WERI-Rb-1 (cell line): ENCODE measurements around the gene GOLGA8B.
"Not testable (repeated sequence)": the region's sequence is repeated elsewhere in the genome, so short reads cannot be mapped to it uniquely, and the experiment has no call there.

ENCODE experiments used
- DNase-seq: peaks from one replicate; pipeline ENCODE4 v3.0.0-alpha.2; 2020
- H3K27ac ChIP-seq: fragments of 250-450 bp; sonication (Bioruptor Pico); 2 replicates; pipeline ENCODE4 v1.5.1; 2020; ENCODE audit warnings: mild to moderate bottlenecking, moderate library complexity
- H3K27me3 ChIP-seq: fragments of 250-450 bp; sonication (Bioruptor Pico); 2 replicates; pipeline ENCODE4 v1.5.1; 2021; ENCODE audit warnings: mild to moderate bottlenecking, low read depth, moderate library complexity; ENCODE audit not compliant: insufficient read depth, severe bottlenecking
- H3K36me3 ChIP-seq: fragments of 250-450 bp; sonication (Bioruptor Pico); 2 replicates; pipeline ENCODE4 v1.5.1; 2020; ENCODE audit warnings: mild to moderate bottlenecking, moderate library complexity
- H3K4me3 ChIP-seq: 2 replicates; pipeline ENCODE4 v1.5.1; 2011; ENCODE audit warnings: low read depth, mild to moderate bottlenecking, control low read depth, low read length
- H3K9me3 ChIP-seq: fragments of 250-450 bp; sonication (Bioruptor Pico); 2 replicates; pipeline ENCODE4 v1.5.1; 2021; ENCODE audit warnings: mild to moderate bottlenecking, moderate library complexity; ENCODE audit not compliant: severe bottlenecking
- CTCF ChIP-seq: IDR thresholded peaks from 2 replicates; pipeline ENCODE4 v1.5.1; 2011; ENCODE audit warnings: low read depth, mild to moderate bottlenecking, control low read depth, inconsistent platforms, low read length

Gene GOLGA8B

GRCh38 chr15:34581043-34581365 lies 2.4 kb downstream of the GOLGA8B start:
- Histone ChIP-seq H3K27ac (no peak overlapping the region), H3K4me3 (no peak overlapping the region), H3K27me3 (no peaks in the 10 kb centered on the region), H3K36me3 (no peaks in the 10 kb centered on the region), H3K9me3 (no peaks in the 10 kb centered on the region)
- DNase-seq = no peak
- no peak for TF ChIP-seq CTCF

GRCh38 chr15:34580251-34581042 lies 3.0 kb downstream of the GOLGA8B start:
- H3K27me3 ChIP-seq, H3K27ac ChIP-seq, H3K9me3 ChIP-seq, H3K4me3 ChIP-seq, H3K36me3 ChIP-seq, DNase-seq: not testable (repeated sequence)

GRCh38 chr15:34578283-34578674 lies 5.2 kb downstream of the GOLGA8B start:
- Histone ChIP-seq H3K27me3 (no peaks in the 10 kb centered on the region), H3K9me3 (no peaks in the 10 kb centered on the region), H3K27ac (no peak overlapping the region)

GRCh38 chr15:34577658-34578282 lies 5.7 kb downstream of the GOLGA8B start:
- H3K27me3 ChIP-seq, DNase-seq, H3K36me3 ChIP-seq, H3K4me3 ChIP-seq, H3K27ac ChIP-seq, H3K9me3 ChIP-seq: not testable (repeated sequence)

More at GRCh38 chr15:34578283-34578674, 5.2 kb downstream of the GOLGA8B start:
- Histone ChIP-seq H3K36me3 (no peaks in the 10 kb centered on the region), H3K4me3 (no peak overlapping the region)
- no peak for DNase-seq
- no peak for TF ChIP-seq CTCF

GRCh38 chr15:34575035-34575434 lies 8.4 kb downstream of the GOLGA8B start:
- not testable (repeated sequence) for H3K36me3 ChIP-seq, H3K27me3 ChIP-seq, H3K9me3 ChIP-seq, H3K27ac ChIP-seq, H3K4me3 ChIP-seq, DNase-seq

- not testable (repeated sequence) for H3K36me3 ChIP-seq, DNase-seq, H3K27ac ChIP-seq, H3K27me3 ChIP-seq, H3K9me3 ChIP-seq, H3K4me3 ChIP-seq
Measured at GRCh38 chr15:34572921-34573320, 10.5 kb downstream of the GOLGA8B start.

GRCh38 chr15:34572019-34572641 lies 11.3 kb downstream of the GOLGA8B start:
- not testable (repeated sequence) for H3K4me3 ChIP-seq, H3K27ac ChIP-seq, H3K27me3 ChIP-seq, H3K9me3 ChIP-seq, H3K36me3 ChIP-seq, DNase-seq

GRCh38 chr15:34569670-34570396 lies 13.6 kb downstream of the GOLGA8B start:
- not testable (repeated sequence) for H3K36me3 ChIP-seq, H3K27ac ChIP-seq, H3K4me3 ChIP-seq, H3K9me3 ChIP-seq, DNase-seq, H3K27me3 ChIP-seq

- H3K4me3 ChIP-seq, H3K36me3 ChIP-seq, DNase-seq, H3K27ac ChIP-seq, H3K9me3 ChIP-seq, H3K27me3 ChIP-seq: not testable (repeated sequence)
Measured at GRCh38 chr15:34567174-34567573, 16.3 kb downstream of the GOLGA8B start.

GRCh38 chr15:34564711-34565110 lies 18.7 kb downstream of the GOLGA8B start:
- not testable (repeated sequence) for H3K36me3 ChIP-seq, H3K27me3 ChIP-seq, H3K4me3 ChIP-seq, H3K9me3 ChIP-seq, DNase-seq, H3K27ac ChIP-seq

- not testable (repeated sequence) for H3K27me3 ChIP-seq, H3K4me3 ChIP-seq, H3K27ac ChIP-seq, H3K36me3 ChIP-seq, H3K9me3 ChIP-seq, DNase-seq
Measured at GRCh38 chr15:34560814-34561213, 22.6 kb downstream of the GOLGA8B start.

GRCh38 chr15:34559764-34560163 lies 23.7 kb downstream of the GOLGA8B start:
- not testable (repeated sequence) for H3K4me3 ChIP-seq, DNase-seq, H3K27me3 ChIP-seq

More at GRCh38 chr15:34559764-34560163, 23.7 kb downstream of the GOLGA8B start:
- H3K36me3 ChIP-seq, H3K9me3 ChIP-seq, H3K27ac ChIP-seq: not testable (repeated sequence)
